HepG2 (cell line): Measurements from ENCODE around the gene NRL. TPM values are rescaled to one million over a fixed set of nuclear protein-coding genes. Genes with fewer than 3 reads are reported as not detected.
A peak's percentile ranks its signal among the peaks of the same experiment; 100 is the strongest.

ENCODE experiments used
- ATAD3A ChIP-seq: sonication (generic); formaldehyde crosslinking; IDR thresholded peaks from 2 replicates; pipeline ENCODE4 v1.4.0; 2020; ENCODE audit warnings: missing genetic modification reagents
- ATF6 ChIP-seq: sonication (generic); formaldehyde crosslinking; conservative IDR thresholded peaks from 2 replicates; pipeline ENCODE4 v1.4.0; 2020; ENCODE audit warnings: missing genetic modification reagents
- HDAC2 ChIP-seq: sonication (generic); formaldehyde crosslinking; IDR thresholded peaks from 2 replicates; pipeline ENCODE4 v1.4.0; 2020; ENCODE audit warnings: missing genetic modification reagents
- ISX ChIP-seq: sonication (generic); formaldehyde crosslinking; conservative IDR thresholded peaks from 2 replicates; pipeline ENCODE4 v1.5.0; 2020; ENCODE audit warnings: missing genetic modification reagents
- NR2F6 ChIP-seq, 2 experiments: IDR thresholded peaks; 2 replicates each; pipeline ENCODE4 v1.6.1; 2016; ENCODE audit warnings: antibody characterized with exemption in 1 of 2, mild to moderate bottlenecking in 1 of 2
- PCBP1 ChIP-seq: fragments of 200-400 bp; formaldehyde crosslinking; IDR thresholded peaks from 2 replicates; pipeline ENCODE4 v1.6.1; 2017; ENCODE audit warnings: mild to moderate bottlenecking, low read depth, low read length, borderline replicate concordance
- POLR2AphosphoS2 ChIP-seq: IDR thresholded peaks from 2 replicates; pipeline ENCODE4 v1.6.1; 2011; ENCODE audit warnings: low read depth, low read length, improper control_type of control experiment
- PREB ChIP-seq: sonication (generic); formaldehyde crosslinking; IDR thresholded peaks from 2 replicates; pipeline ENCODE4 v1.4.0; 2020; ENCODE audit warnings: missing genetic modification reagents
- REL ChIP-seq: sonication (generic); formaldehyde crosslinking; conservative IDR thresholded peaks from 2 replicates; pipeline ENCODE4 v1.8.0; 2022; ENCODE audit warnings: mild to moderate bottlenecking, missing genetic modification reagents, moderate library complexity
- SAFB2 ChIP-seq: sonication (generic); formaldehyde crosslinking; IDR thresholded peaks from 2 replicates; pipeline ENCODE4 v1.5.1; 2020; ENCODE audit warnings: missing genetic modification reagents, low read depth, mild to moderate bottlenecking, borderline replicate concordance
- SNRNP70 ChIP-seq: fragments of 200-400 bp; formaldehyde crosslinking; IDR thresholded peaks from 2 replicates; pipeline ENCODE4 v1.6.1; 2017; ENCODE audit warnings: mild to moderate bottlenecking, low read depth, low read length, moderate library complexity
- TBX3 ChIP-seq: fragments of 450-650 bp; IDR thresholded peaks from 2 replicates; pipeline ENCODE4 v1.6.1; 2017; ENCODE audit warnings: antibody characterized with exemption, mild to moderate bottlenecking, inconsistent platforms, borderline replicate concordance
- TGIF2 ChIP-seq: IDR thresholded peaks from 2 replicates; pipeline ENCODE4 v1.6.1; 2016; ENCODE audit warnings: control low read depth, missing compliant biosample characterization
- TOPORS ChIP-seq: sonication (generic); formaldehyde crosslinking; IDR thresholded peaks from 2 replicates; pipeline ENCODE4 v1.8.0; 2023; ENCODE audit warnings: mild to moderate bottlenecking, missing genetic modification reagents
- ZBTB21 ChIP-seq: sonication (generic); formaldehyde crosslinking; IDR thresholded peaks from 2 replicates; pipeline ENCODE4 v1.4.0; 2020; ENCODE audit warnings: missing genetic modification reagents
- ZNF205 ChIP-seq: IDR thresholded peaks from 2 replicates; pipeline ENCODE4 v1.6.1; 2018; ENCODE audit warnings: missing biosample characterization, missing genetic modification reagents
- ZNF275 ChIP-seq: sonication (generic); formaldehyde crosslinking; IDR thresholded peaks from 2 replicates; pipeline ENCODE4 v1.8.0; 2022; ENCODE audit warnings: missing genetic modification reagents, mild to moderate bottlenecking, inconsistent platforms, borderline replicate concordance
- ZNF333 ChIP-seq: sonication (generic); formaldehyde crosslinking; IDR thresholded peaks from 2 replicates; pipeline ENCODE4 v1.4.0; 2020; ENCODE audit warnings: mild to moderate bottlenecking, missing genetic modification reagents, borderline replicate concordance
- ZNF354B ChIP-seq: sonication (generic); formaldehyde crosslinking; IDR thresholded peaks from 2 replicates; pipeline ENCODE4 v1.8.0; 2022; ENCODE audit warnings: mild to moderate bottlenecking, missing genetic modification reagents
- ZNF574 ChIP-seq: sonication (generic); formaldehyde crosslinking; IDR thresholded peaks from 2 replicates; pipeline ENCODE4 v1.4.0; 2020; ENCODE audit warnings: missing genetic modification reagents
- ZNF740 ChIP-seq: sonication (generic); formaldehyde crosslinking; IDR thresholded peaks from 2 replicates; pipeline ENCODE4 v1.4.0; 2020; ENCODE audit warnings: missing genetic modification reagents
- polyA plus RNA-seq, 8 experiments: library from polyadenylated mRNA; depleted of rRNA in 3 of 8; stranded (reverse) in 7 of 8; unstranded in 1 of 8; fragments of >200 nt; fragmentation: Illumina TruSeq in 4 of 8; extraction: Trizol in 4 of 8; gene quantifications; 2 replicates each; pipeline versions ENCODE4 v1.2.1 to v1.2.3, GENCODE V29; 2011 to 2016; ENCODE audit warnings: low read depth in 4 of 8, missing spikeins in 1 of 8, mixed read lengths in 1 of 8; ENCODE audit not compliant: insufficient read depth in 1 of 8
- total RNA-seq, 5 experiments: library from RNA; depleted of rRNA; stranded (reverse); fragments of >200 nt; fragmentation: Illumina TruSeq; extraction: Trizol; gene quantifications; 2 replicates each; pipeline ENCODE4 v1.2.3, GENCODE V29; 2016; ENCODE audit warnings: low read depth in 1 of 5

Gene NRL
- total and polyA plus RNA-seq, 2 of the 13 experiments (the other 11 are each of a cell fraction or from before 2014, with no cell fraction given) = 2.5 to 4.7 TPM

GRCh38 chr14:24160850-24161804 is 46.4 kb upstream of the NRL start, which contains the start of gene IRF9 (continued):
- TF ChIP-seq ZNF275 (CRISPR knock-in tag) (peak; percentile 87; the same call in 1 of the 2 replicates), PREB (CRISPR knock-in tag) (0 out of 2 replicates have a peak, but pooled peaks have one; percentile 79), TOPORS (CRISPR knock-in tag) (peak; percentile 28; the same call in 1 of the 2 replicates), TGIF2 (CRISPR knock-in tag) (peak; percentile 99), ZNF333 (CRISPR knock-in tag) (no peak), TBX3 (no peak), SNRNP70 (no peak), ZNF205 (CRISPR knock-in tag) (peak; percentile 95), ZBTB21 (CRISPR knock-in tag) (peak; percentile 83), ATAD3A (CRISPR knock-in tag) (peak; percentile 70; the same call in 1 of the 2 replicates), ZNF740 (CRISPR knock-in tag) (peak; percentile 81; the same call in 1 of the 2 replicates), ZNF574 (CRISPR knock-in tag) (peak; percentile 96), ATF6 (CRISPR knock-in tag) (peak; percentile 95), NR2F6 (IDR thresholded peaks at IDR 0.05) (peak; percentile 88), NR2F6 (CRISPR knock-in tag; IDR thresholded peaks at IDR 0.05) (peak; percentile 98), HDAC2 (peak; percentile 100), ISX (CRISPR knock-in tag) (0 out of 2 replicates have a peak, but pooled peaks have one; percentile 25), REL (CRISPR knock-in tag) (peak; percentile 70; the same call in 1 of the 2 replicates), ZNF354B (CRISPR knock-in tag) (0 out of 2 replicates have a peak, but pooled peaks have one; percentile 78), POLR2AphosphoS2 (peak; percentile 79; the same call in 1 of the 2 replicates), PCBP1 (peak; percentile 84; the same call in 1 of the 2 replicates), SAFB2 (CRISPR knock-in tag) (peak; percentile 64; the same call in 1 of the 2 replicates)
